A549 treated with Mapracorat at 1 μM for 4 hours (cell line): ENCODE results near the gene RAPGEF6. TPM values are rescaled to one million over a fixed set of nuclear protein-coding genes. Genes with fewer than 3 reads are reported as not detected.

Experiments used
- total RNA-seq: library from RNA; stranded (reverse); fragments of 200-300 nt; extraction: Qiagen RNA extraction; gene quantifications from 5 replicates; pipeline ENCODE4 v1.2.3, GENCODE V29; 2022

RAPGEF6 gene, protein sequence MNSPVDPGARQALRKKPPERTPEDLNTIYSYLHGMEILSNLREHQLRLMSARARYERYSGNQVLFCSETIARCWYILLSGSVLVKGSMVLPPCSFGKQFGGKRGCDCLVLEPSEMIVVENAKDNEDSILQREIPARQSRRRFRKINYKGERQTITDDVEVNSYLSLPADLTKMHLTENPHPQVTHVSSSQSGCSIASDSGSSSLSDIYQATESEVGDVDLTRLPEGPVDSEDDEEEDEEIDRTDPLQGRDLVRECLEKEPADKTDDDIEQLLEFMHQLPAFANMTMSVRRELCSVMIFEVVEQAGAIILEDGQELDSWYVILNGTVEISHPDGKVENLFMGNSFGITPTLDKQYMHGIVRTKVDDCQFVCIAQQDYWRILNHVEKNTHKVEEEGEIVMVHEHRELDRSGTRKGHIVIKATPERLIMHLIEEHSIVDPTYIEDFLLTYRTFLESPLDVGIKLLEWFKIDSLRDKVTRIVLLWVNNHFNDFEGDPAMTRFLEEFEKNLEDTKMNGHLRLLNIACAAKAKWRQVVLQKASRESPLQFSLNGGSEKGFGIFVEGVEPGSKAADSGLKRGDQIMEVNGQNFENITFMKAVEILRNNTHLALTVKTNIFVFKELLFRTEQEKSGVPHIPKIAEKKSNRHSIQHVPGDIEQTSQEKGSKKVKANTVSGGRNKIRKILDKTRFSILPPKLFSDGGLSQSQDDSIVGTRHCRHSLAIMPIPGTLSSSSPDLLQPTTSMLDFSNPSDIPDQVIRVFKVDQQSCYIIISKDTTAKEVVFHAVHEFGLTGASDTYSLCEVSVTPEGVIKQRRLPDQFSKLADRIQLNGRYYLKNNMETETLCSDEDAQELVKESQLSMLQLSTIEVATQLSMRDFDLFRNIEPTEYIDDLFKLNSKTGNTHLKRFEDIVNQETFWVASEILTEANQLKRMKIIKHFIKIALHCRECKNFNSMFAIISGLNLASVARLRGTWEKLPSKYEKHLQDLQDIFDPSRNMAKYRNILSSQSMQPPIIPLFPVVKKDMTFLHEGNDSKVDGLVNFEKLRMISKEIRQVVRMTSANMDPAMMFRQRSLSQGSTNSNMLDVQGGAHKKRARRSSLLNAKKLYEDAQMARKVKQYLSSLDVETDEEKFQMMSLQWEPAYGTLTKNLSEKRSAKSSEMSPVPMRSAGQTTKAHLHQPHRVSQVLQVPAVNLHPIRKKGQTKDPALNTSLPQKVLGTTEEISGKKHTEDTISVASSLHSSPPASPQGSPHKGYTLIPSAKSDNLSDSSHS (N-terminal part only)
- 7.8 to 11.6 TPM (median 10.1 TPM) in 5 replicates for total RNA-seq

GRCh38 chr5:131634996-131635683, at the start of gene RAPGEF6:
TSS of gene RAPGEF6 (minus strand) at chr5:131635229. CDS start at chr5:131635030, 199 bp downstream.

Other genes starting within 250 kb of the RAPGEF6 start
- 10.9 to 14.2 TPM (median 12.6 TPM) in 5 replicates for gene FNIP1, start 161.8 kb upstream of the RAPGEF6 start, total RNA-seq